ENCODE results near the gene TMIGD2. TPM values are rescaled to one million over a fixed set of nuclear protein-coding genes. Genes with fewer than 3 reads are reported as not detected.

TMIGD2 gene
- total and polyA plus RNA-seq, 2 donors from 2014 or later = 0.47 TPM; not detected in 1

- intact Hi-C loops (cut with DNase I) = no loop called here
- DNase-seq = peak; percentile 59 to 87 (median 70)
- H3K27ac ChIP-seq (ENCODE audit: low read depth in 2 of 2, low read length in 2 of 2) = peak within 1 kb of the TSS in 1 of 2 donors; percentile 69
- no peak for FAIRE-seq
- H3K4me1 ChIP-seq (ENCODE audit: control insufficient read depth in 2 of 3, insufficient read depth in 2 of 3, low read depth in 1 of 3, low read length in 3 of 3) = peaks cover 0 to 9% (median 3%) of the 10 kb centered on the region in 3 donors
- peak within 1 kb of the TSS; percentile 55 to 90 (median 55) for H3K9ac ChIP-seq (ENCODE audit: low read length in 3 of 3)
- no peaks in the 10 kb centered on the region for H3K27me3 ChIP-seq (ENCODE audit: control insufficient read depth, insufficient read depth, low read length)
- no peaks in the 10 kb centered on the region for H3K36me3 ChIP-seq (ENCODE audit: control insufficient read depth in 2 of 3, insufficient read depth in 3 of 3, low read length in 3 of 3)
- peak within 1 kb of the TSS; percentile 46 to 86 (median 63) for H3K4me3 ChIP-seq (ENCODE audit: low read length in 3 of 3)
- H3K9me3 ChIP-seq (ENCODE audit: control insufficient read depth in 2 of 3, insufficient read depth in 1 of 3, low read length in 3 of 3) = no peaks in the 10 kb centered on the region
- TF ChIP-seq, protein P1, sequence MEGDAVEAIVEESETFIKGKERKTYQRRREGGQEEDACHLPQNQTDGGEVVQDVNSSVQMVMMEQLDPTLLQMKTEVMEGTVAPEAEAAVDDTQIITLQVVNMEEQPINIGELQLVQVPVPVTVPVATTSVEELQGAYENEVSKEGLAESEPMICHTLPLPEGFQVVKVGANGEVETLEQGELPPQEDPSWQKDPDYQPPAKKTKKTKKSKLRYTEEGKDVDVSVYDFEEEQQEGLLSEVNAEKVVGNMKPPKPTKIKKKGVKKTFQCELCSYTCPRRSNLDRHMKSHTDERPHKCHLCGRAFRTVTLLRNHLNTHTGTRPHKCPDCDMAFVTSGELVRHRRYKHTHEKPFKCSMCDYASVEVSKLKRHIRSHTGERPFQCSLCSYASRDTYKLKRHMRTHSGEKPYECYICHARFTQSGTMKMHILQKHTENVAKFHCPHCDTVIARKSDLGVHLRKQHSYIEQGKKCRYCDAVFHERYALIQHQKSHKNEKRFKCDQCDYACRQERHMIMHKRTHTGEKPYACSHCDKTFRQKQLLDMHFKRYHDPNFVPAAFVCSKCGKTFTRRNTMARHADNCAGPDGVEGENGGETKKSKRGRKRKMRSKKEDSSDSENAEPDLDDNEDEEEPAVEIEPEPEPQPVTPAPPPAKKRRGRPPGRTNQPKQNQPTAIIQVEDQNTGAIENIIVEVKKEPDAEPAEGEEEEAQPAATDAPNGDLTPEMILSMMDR (IDR thresholded peaks at IDR 0.05; ENCODE audit: borderline replicate concordance, extremely low read depth, insufficient read depth) = no peak
Observed at GRCh38 chr19:4338441-4339355, 36.5 kb upstream of the TMIGD2 start, which contains the start of gene STAP2. Gene STAP2 (minus strand): TSS chr19:4338827. CDS start chr19:4338753, 74 bp downstream.

- peak in 4 of 5 donors; percentile 38 to 67 (median 64) for DNase-seq
- H3K9ac ChIP-seq (ENCODE audit: low read length in 3 of 3) = peak overlapping the region; percentile 55 to 90 (median 55)
- intact Hi-C loops (cut with DNase I) = no loop called here
- TF ChIP-seq, protein P1 (IDR thresholded peaks at IDR 0.05; ENCODE audit: borderline replicate concordance, extremely low read depth, insufficient read depth) = no peak
- H3K4me1 ChIP-seq (ENCODE audit: control insufficient read depth in 2 of 3, insufficient read depth in 2 of 3, low read depth in 1 of 3, low read length in 3 of 3) = peaks cover 0 to 7% (median 3%) of the 10 kb centered on the region in 3 donors
- H3K27ac ChIP-seq (ENCODE audit: low read depth in 2 of 2, low read length in 2 of 2) = peak overlapping the region in 1 of 2 donors; percentile 33
- no peaks in the 10 kb centered on the region for H3K9me3 ChIP-seq (ENCODE audit: control insufficient read depth in 2 of 3, insufficient read depth in 1 of 3, low read length in 3 of 3)
- H3K36me3 ChIP-seq (ENCODE audit: control insufficient read depth in 2 of 3, insufficient read depth in 3 of 3, low read length in 3 of 3) = no peaks in the 10 kb centered on the region
- FAIRE-seq = no peak
- H3K4me3 ChIP-seq (ENCODE audit: low read length in 3 of 3) = peak overlapping the region; percentile 46 to 86 (median 63)
- no peaks in the 10 kb centered on the region for H3K27me3 ChIP-seq (ENCODE audit: control insufficient read depth, insufficient read depth, low read length)
Observed at GRCh38 chr19:4337906-4338440, 35.8 kb upstream of the TMIGD2 start.

DNA sequence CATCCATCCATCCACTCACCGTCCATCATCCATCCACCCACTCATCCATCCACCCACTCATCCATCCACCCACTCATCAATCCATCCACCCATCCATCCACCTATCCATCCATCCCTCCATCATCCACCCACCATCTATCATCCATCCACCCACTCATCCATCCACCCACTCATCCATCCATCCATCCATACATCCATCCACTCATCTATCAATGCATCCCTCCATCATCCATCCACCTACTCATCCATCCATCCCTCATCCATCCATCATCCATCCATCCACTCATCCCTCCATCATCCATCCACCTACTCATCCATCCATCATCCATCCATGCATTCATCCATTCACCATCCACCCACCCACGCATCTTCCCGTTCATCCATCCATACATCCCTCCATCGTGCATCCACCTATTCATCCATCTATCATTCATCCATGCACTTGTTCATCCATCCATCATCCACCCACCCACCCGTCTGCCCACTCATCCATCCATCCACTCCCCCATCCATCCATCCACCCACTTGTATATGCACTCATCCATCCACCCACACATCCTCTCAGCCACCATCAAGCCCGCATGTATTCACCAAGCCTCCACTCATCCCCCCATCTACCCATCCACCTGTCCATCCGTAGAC, 32.9 kb upstream of the TMIGD2 start:
- intact Hi-C loops (cut with DNase I) = no loop called here
- no peaks in the 10 kb centered on the region for H3K36me3 ChIP-seq (ENCODE audit: control insufficient read depth in 2 of 3, insufficient read depth in 3 of 3, low read length in 3 of 3)
- no peak overlapping the region for H3K9ac ChIP-seq (ENCODE audit: low read length in 3 of 3)
- peaks cover 0 to 3% (median 0%) of the 10 kb centered on the region in 3 donors for H3K4me1 ChIP-seq (ENCODE audit: control insufficient read depth in 2 of 3, insufficient read depth in 2 of 3, low read depth in 1 of 3, low read length in 3 of 3)
- no peak overlapping the region for H3K27ac ChIP-seq (ENCODE audit: low read depth in 2 of 2, low read length in 2 of 2)
- no peak overlapping the region for H3K4me3 ChIP-seq (ENCODE audit: low read length in 3 of 3)
- TF ChIP-seq, protein P1 (IDR thresholded peaks at IDR 0.05; ENCODE audit: borderline replicate concordance, extremely low read depth, insufficient read depth) = no peak
- H3K27me3 ChIP-seq (ENCODE audit: control insufficient read depth, insufficient read depth, low read length) = no peaks in the 10 kb centered on the region
- H3K9me3 ChIP-seq (ENCODE audit: control insufficient read depth in 2 of 3, insufficient read depth in 1 of 3, low read length in 3 of 3) = no peaks in the 10 kb centered on the region
- no peak for DNase-seq
- FAIRE-seq = no peak

Measured in kidney (tissue), 14 donors.